Effector memory CD8-positive, alpha-beta T cell (primary cell): ENCODE data around the gene AGMO.

ENCODE experiments used
- ATAC-seq: fragments of 150-1000 bp; cut with Tn5 transposase; replicated peaks from 2 replicates; pipeline ENCODE4 v1.10.0; 2021; ENCODE audit warnings: mild to moderate bottlenecking, moderate library complexity
- DNase-seq, 3 experiments: peaks; one replicate each; pipeline ENCODE4 v3.0.0; 2021
- H3K27ac Mint-ChIP-seq, 2 donors: one replicate each; pipeline ENCODE4 v1.8.0; 2022; ENCODE audit warnings: mild to moderate bottlenecking in 2 of 2, mixed read lengths in 2 of 2, moderate library complexity in 2 of 2
- H3K27me3 Mint-ChIP-seq, 2 donors: one replicate each; pipeline ENCODE4 v1.8.0; 2022; ENCODE audit warnings: mixed read lengths in 2 of 2
- H3K36me3 Mint-ChIP-seq: one replicate; pipeline ENCODE4 v1.8.0; 2022; ENCODE audit warnings: mild to moderate bottlenecking, moderate library complexity, mixed read lengths; ENCODE audit not compliant: insufficient read depth
- H3K4me1 Mint-ChIP-seq, 2 donors: one replicate each; pipeline ENCODE4 v1.8.0; 2022; ENCODE audit warnings: low read depth in 2 of 2, mixed read lengths in 2 of 2
- H3K4me3 Mint-ChIP-seq, 2 donors: one replicate each; pipeline ENCODE4 v1.8.0; 2022; ENCODE audit warnings: mild to moderate bottlenecking in 2 of 2, mixed read lengths in 2 of 2, moderate library complexity in 2 of 2
- H3K9me3 Mint-ChIP-seq, 2 donors: one replicate each; pipeline ENCODE4 v1.8.0; 2022; ENCODE audit warnings: mixed read lengths in 2 of 2

The AGMO gene

DNA sequence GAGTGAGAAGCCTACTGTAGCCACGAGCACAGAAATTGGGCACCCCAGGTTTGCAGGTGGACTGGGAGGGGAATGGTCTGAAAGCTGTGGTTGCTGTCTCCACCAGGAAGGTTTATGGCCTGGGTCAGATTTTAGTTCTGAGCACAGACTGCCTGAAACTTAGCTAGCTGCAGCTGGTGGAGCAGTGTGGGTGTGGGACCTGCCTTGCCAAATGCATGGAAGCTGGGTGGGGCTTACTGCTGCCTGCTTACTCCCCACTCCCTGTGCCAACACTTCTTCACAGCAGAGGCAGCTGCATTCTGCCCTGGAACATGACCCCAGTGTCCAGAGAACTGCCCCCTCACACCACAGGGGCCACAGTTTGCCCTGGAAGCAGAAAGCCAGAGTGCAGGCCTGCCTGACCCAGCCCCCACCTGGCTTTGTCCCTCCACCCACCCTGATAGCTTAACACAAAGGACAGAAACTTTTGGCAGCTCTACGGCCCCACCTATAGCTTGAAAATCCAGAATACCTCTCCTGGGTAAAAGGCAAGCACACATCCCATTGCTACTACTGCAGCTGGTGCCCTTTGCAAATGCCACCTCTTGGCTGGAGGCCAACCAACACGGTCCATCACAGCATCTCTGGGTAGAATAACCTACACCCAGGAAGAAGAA is 281.6 kb downstream of the AGMO start:
- no peaks in the 10 kb centered on the region for H3K36me3 Mint-ChIP-seq
- no peaks in the 10 kb centered on the region for H3K4me1 Mint-ChIP-seq
- H3K4me3 Mint-ChIP-seq, result no peak overlapping the region
- peaks cover 0 to 27% of the 10 kb centered on the region in 2 donors for H3K9me3 Mint-ChIP-seq
- H3K27ac Mint-ChIP-seq, result no peak overlapping the region
- ATAC-seq (no peak), DNase-seq (no peak)
- no peaks in the 10 kb centered on the region for H3K27me3 Mint-ChIP-seq

- Mint-ChIP-seq H3K36me3 (no peaks in the 10 kb centered on the region), H3K4me3 (no peak overlapping the region), H3K4me1 (no peaks in the 10 kb centered on the region), H3K9me3 (peaks cover 0 to 28% of the 10 kb centered on the region in 2 donors), H3K27ac (no peak overlapping the region), H3K27me3 (no peaks in the 10 kb centered on the region)
- no peak for ATAC-seq
- no peak for DNase-seq
Observed at GRCh38 chr7:15279640-15280039, 282.2 kb downstream of the AGMO start.

- ATAC-seq (no peak), DNase-seq (no peak)
- Mint-ChIP-seq H3K4me1 (no peaks in the 10 kb centered on the region), H3K36me3 (no peaks in the 10 kb centered on the region), H3K27ac (no peak overlapping the region), H3K27me3 (no peaks in the 10 kb centered on the region), H3K9me3 (peaks cover 7 to 9% of the 10 kb centered on the region in 2 donors), H3K4me3 (no peak overlapping the region)
Observed at GRCh38 chr7:15257689-15258088, 304.1 kb downstream of the AGMO start.

- ATAC-seq (no peak), DNase-seq (no peak)
- Mint-ChIP-seq H3K4me3 (no peak overlapping the region), H3K27me3 (no peaks in the 10 kb centered on the region), H3K4me1 (no peaks in the 10 kb centered on the region), H3K9me3 (peaks cover 8 to 15% of the 10 kb centered on the region in 2 donors), H3K36me3 (no peaks in the 10 kb centered on the region), H3K27ac (no peak overlapping the region)
Observed at GRCh38 chr7:15252181-15252580, 309.6 kb downstream of the AGMO start.

DNA sequence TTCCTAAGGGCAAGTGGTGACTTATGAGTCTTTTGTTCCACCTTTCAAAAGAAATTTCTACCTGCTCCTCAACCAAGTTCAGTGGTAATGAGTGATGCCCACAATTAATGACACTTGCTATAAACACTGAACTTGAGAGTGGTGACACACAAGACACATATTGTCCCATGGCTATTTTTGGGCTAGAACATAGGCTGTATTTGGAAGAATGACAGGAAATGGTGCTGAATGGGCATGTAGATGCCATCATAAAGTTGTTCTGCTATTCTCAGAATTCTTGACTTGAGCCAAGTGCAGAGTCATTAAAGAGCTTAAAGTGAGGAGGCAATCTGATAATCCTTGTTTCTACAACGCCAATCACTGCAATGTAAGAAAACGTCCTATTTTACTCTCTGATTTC is 313.3 kb downstream of the AGMO start:
- ATAC-seq (no peak), DNase-seq (no peak)
- Mint-ChIP-seq H3K4me3 (no peak overlapping the region), H3K36me3 (no peaks in the 10 kb centered on the region), H3K27ac (no peak overlapping the region), H3K27me3 (no peaks in the 10 kb centered on the region), H3K9me3 (peaks cover 7 to 21% of the 10 kb centered on the region in 2 donors), H3K4me1 (no peaks in the 10 kb centered on the region)

DNA sequence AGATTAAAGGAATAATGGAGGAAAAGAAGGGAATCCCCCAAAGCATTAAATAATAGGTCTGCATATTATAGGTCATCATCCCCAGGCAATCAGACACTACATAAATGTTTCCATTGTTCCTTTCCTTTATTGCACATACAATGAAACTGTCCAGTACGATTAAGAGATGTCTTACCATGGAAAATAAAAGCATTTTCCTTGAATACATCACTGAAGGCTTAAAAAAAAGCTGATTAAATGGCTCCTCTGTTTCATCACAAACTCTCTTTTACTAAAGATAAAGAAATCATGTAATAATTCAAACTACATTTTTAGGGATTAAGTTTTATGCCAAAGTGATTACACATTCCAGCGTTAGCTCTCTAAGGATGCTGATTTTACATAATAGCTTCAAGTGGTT is 316.0 kb downstream of the AGMO start:
- Mint-ChIP-seq H3K27ac (no peak overlapping the region), H3K9me3 (peaks cover 4 to 14% of the 10 kb centered on the region in 2 donors), H3K36me3 (no peaks in the 10 kb centered on the region), H3K4me1 (no peaks in the 10 kb centered on the region), H3K4me3 (no peak overlapping the region), H3K27me3 (no peaks in the 10 kb centered on the region)
- ATAC-seq (no peak), DNase-seq (no peak)

DNA sequence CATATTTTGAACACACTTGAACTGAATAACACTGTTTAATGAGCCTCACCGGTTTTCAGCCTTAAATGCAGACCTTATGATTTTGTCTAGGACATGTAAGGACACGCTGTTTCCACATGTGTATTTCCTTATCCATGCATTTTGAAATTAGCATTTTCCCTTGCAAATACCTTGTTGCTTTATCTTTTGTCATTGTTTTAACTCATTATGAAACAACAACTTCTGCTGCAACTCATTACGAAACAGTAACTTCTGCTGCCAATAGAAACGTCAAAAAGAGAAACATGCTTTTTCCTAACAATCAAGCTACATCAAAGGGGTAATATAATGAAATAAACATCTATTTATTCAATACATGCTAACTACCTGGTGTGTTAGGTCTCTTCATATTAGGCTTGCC is 322.0 kb downstream of the AGMO start:
- H3K36me3 Mint-ChIP-seq, result no peaks in the 10 kb centered on the region

DNA sequence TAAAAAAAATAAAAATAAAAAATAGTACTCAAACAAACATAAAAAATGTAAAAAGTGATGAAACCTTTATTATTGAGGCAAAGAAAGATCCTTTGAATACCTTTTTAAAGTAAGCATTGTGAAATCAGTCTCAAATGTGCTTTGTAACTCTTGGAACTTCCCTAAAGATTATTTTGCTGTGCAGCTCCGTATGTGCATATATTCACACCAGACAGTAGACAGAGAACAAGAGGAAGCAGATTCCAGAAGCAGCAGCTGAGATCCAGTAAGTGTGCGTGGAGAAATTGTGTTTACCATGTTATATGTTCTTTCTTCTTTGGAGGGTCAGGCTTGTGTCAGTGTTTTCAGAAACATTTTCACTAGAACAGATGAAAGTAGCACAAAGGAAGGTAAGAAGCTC is 324.9 kb downstream of the AGMO start:
- Mint-ChIP-seq H3K4me3 (no peak overlapping the region), H3K4me1 (no peaks in the 10 kb centered on the region), H3K36me3 (no peaks in the 10 kb centered on the region), H3K27me3 (no peaks in the 10 kb centered on the region), H3K27ac (no peak overlapping the region), H3K9me3 (peaks cover 0 to 8% of the 10 kb centered on the region in 2 donors)
- ATAC-seq (no peak), DNase-seq (no peak)

More for the DNA sequence above, 322.0 kb downstream of the AGMO start:
- H3K9me3 Mint-ChIP-seq, result peaks cover 3 to 7% of the 10 kb centered on the region in 2 donors
- H3K4me1 Mint-ChIP-seq, result no peaks in the 10 kb centered on the region
- no peaks in the 10 kb centered on the region for H3K27me3 Mint-ChIP-seq
- no peak overlapping the region for H3K4me3 Mint-ChIP-seq
- DNase-seq (no peak), ATAC-seq (no peak)
- no peak overlapping the region for H3K27ac Mint-ChIP-seq

DNA sequence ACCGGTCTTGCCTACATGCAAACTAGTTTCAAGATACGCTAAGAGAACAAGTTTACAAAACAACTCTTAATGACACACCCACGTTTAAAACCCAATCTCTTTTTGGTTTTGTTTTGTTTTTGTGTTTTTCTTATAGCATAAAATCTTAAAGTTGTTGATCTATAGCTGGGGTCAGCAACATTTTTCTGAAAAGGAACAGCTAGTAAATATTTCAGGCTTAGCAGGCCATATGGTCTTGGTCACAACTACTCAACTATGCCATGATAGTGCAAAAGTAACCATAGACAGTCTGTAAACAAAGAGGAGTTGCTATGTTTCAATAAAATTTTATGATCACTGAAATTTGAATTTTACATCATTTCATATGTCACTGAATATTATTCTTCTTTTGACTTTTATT is 327.4 kb downstream of the AGMO start:
- no peaks in the 10 kb centered on the region for H3K27me3 Mint-ChIP-seq
- DNase-seq (no peak), ATAC-seq (no peak)
- H3K27ac Mint-ChIP-seq, result no peak overlapping the region
- H3K36me3 Mint-ChIP-seq, result no peaks in the 10 kb centered on the region
- H3K9me3 Mint-ChIP-seq, result peaks cover 0 to 9% of the 10 kb centered on the region in 2 donors
- no peaks in the 10 kb centered on the region for H3K4me1 Mint-ChIP-seq
- H3K4me3 Mint-ChIP-seq, result no peak overlapping the region

- H3K36me3 Mint-ChIP-seq, result no peaks in the 10 kb centered on the region
- peaks cover 7 to 11% of the 10 kb centered on the region in 2 donors for H3K9me3 Mint-ChIP-seq
- DNase-seq (no peak), ATAC-seq (no peak)
- H3K4me1 Mint-ChIP-seq, result no peaks in the 10 kb centered on the region
- H3K4me3 Mint-ChIP-seq, result no peak overlapping the region
- no peaks in the 10 kb centered on the region for H3K27me3 Mint-ChIP-seq
- H3K27ac Mint-ChIP-seq, result no peak overlapping the region
Observed at GRCh38 chr7:15228831-15229230, 333.0 kb downstream of the AGMO start.

DNA sequence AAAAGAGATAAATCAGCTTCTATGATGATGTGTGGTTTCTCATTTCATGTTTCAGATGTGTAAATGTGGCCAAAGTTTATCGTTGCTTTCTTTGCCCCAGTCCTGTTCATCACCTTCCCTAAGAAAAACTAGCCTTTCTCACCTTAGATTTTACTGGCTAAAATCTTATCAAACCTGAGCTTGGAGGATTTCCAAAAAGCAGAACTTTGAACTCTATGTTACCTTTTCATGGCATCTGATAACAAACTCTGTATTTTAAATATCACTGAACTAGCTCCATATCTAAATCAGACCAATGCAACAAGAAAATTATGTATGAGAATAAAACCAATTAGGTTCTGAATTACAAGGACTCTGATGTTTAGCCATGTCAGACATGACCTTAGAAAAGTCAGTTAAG is 335.8 kb downstream of the AGMO start:
- DNase-seq (no peak), ATAC-seq (no peak)
- Mint-ChIP-seq H3K27ac (no peak overlapping the region), H3K4me1 (no peaks in the 10 kb centered on the region), H3K9me3 (peaks cover 2 to 7% of the 10 kb centered on the region in 2 donors), H3K27me3 (no peaks in the 10 kb centered on the region), H3K4me3 (no peak overlapping the region), H3K36me3 (no peaks in the 10 kb centered on the region)

DNA sequence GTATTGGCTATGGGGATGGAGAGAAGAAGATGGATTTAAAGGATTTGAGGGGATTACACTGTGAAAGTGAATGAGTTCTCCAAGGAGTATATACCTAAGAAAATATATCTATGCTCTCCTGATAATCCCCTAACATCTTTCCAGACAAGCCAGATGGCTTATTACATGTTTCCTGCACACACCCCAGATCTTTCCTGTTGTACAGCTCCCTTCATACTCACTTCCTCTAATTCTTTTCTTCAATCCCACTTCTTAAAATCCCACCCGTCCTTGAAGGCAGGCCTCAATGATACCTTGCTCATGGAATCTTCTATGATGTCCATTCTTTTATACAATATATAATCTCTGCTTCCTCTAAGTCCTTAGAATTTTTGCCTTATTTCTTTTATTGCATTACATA is 342.1 kb downstream of the AGMO start:
- Mint-ChIP-seq H3K36me3 (no peaks in the 10 kb centered on the region), H3K9me3 (peaks cover 0 to 4% of the 10 kb centered on the region in 2 donors)

GRCh38 chr7:15218261-15218660 is 343.6 kb downstream of the AGMO start:
- DNase-seq (no peak), ATAC-seq (no peak)
- peaks cover 0 to 4% of the 10 kb centered on the region in 2 donors for H3K9me3 Mint-ChIP-seq
- H3K27ac Mint-ChIP-seq, result no peak overlapping the region
- no peak overlapping the region for H3K4me3 Mint-ChIP-seq
- no peaks in the 10 kb centered on the region for H3K27me3 Mint-ChIP-seq
- H3K36me3 Mint-ChIP-seq, result no peaks in the 10 kb centered on the region
- no peaks in the 10 kb centered on the region for H3K4me1 Mint-ChIP-seq

More for the DNA sequence above, 342.1 kb downstream of the AGMO start:
- ATAC-seq (no peak), DNase-seq (no peak)
- no peak overlapping the region for H3K27ac Mint-ChIP-seq
- no peaks in the 10 kb centered on the region for H3K4me1 Mint-ChIP-seq
- H3K27me3 Mint-ChIP-seq, result no peaks in the 10 kb centered on the region
- H3K4me3 Mint-ChIP-seq, result no peak overlapping the region

- Mint-ChIP-seq H3K36me3 (no peaks in the 10 kb centered on the region), H3K4me1 (no peaks in the 10 kb centered on the region), H3K4me3 (no peak overlapping the region), H3K9me3 (peaks cover 0 to 4% of the 10 kb centered on the region in 2 donors), H3K27ac (no peak overlapping the region), H3K27me3 (no peaks in the 10 kb centered on the region)
- no peak for ATAC-seq
- DNase-seq, result no peak
Observed at GRCh38 chr7:15215616-15216015, 346.2 kb downstream of the AGMO start.
